ENCODE measurements around the gene STAC3.

DNA sequence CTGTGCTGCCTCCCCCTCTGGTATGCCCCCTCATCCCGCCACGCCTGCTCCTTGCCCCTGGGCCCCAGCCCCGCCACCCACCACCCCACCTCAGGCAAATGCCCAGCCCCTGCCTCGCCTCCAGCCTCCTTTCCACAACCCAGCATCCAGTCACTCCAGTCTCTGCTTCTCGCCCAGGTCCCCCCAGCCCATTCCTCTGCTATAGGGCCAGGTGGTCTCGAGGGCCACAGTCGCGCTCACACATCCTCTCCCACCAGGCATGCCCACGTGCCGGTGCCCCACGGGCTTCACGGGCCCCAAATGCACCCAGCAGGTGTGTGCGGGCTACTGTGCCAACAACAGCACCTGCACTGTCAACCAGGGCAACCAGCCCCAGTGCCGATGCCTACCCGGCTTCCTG lies 40.5 kb downstream of the STAC3 start:
- TF ChIP-seq, protein P1, sequence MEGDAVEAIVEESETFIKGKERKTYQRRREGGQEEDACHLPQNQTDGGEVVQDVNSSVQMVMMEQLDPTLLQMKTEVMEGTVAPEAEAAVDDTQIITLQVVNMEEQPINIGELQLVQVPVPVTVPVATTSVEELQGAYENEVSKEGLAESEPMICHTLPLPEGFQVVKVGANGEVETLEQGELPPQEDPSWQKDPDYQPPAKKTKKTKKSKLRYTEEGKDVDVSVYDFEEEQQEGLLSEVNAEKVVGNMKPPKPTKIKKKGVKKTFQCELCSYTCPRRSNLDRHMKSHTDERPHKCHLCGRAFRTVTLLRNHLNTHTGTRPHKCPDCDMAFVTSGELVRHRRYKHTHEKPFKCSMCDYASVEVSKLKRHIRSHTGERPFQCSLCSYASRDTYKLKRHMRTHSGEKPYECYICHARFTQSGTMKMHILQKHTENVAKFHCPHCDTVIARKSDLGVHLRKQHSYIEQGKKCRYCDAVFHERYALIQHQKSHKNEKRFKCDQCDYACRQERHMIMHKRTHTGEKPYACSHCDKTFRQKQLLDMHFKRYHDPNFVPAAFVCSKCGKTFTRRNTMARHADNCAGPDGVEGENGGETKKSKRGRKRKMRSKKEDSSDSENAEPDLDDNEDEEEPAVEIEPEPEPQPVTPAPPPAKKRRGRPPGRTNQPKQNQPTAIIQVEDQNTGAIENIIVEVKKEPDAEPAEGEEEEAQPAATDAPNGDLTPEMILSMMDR (IDR thresholded peaks at IDR 0.05): no peak
- TF ChIP-seq POLR2A (IDR thresholded peaks at IDR 0.05): no peak
